Measurements from ENCODE around the gene BCAN. TPM values are rescaled to one million over a fixed set of nuclear protein-coding genes. Genes with fewer than 3 reads are reported as not detected.

Gene BCAN
- total and polyA plus RNA-seq, 2 experiments from 2014 or later, result 2.3 to 5.5 TPM

GRCh38 chr1:156623946-156624813 lies 17.7 kb upstream of the BCAN start:
- H4K20me1 ChIP-seq (replicated peaks; ENCODE audit: insufficient read depth), result no peaks in the 10 kb centered on the region
- H3K4me1 ChIP-seq (ENCODE audit: insufficient read depth), result peaks cover 8% of the 10 kb centered on the region; the same call in 1 of the 2 replicates
- Mint-ChIP-seq H3K9me3 (no peaks in the 10 kb centered on the region; the same call in 2 of the 3 replicates), H3K4me1 (peaks cover 9% of the 10 kb centered on the region), H3K36me3 (ENCODE audit: low read depth) (no peaks in the 10 kb centered on the region), H3K27me3 (ENCODE audit: insufficient read depth, low read depth, poor library complexity) (peaks cover 57% of the 10 kb centered on the region), H3K4me3 (peak overlapping the region; percentile 74), H3K27ac (no peak overlapping the region)
- H3K36me3 ChIP-seq (ENCODE audit: insufficient read depth), result no peaks in the 10 kb centered on the region; the same call in 1 of the 2 replicates
- peaks cover 80% of the 10 kb centered on the region for H3K27me3 ChIP-seq (ENCODE audit: insufficient read depth)
- DNase-seq (ENCODE audit: low spot score), result peak; percentile 90
- peaks cover 13% of the 10 kb centered on the region; the same call in 1 of the 2 replicates for H3F3A ChIP-seq (replicated peaks; ENCODE audit: low read depth)
- H3K9me2 ChIP-seq (ENCODE audit: insufficient read depth), result no peaks in the 10 kb centered on the region
- no peak overlapping the region for H3K27ac ChIP-seq (ENCODE audit: low read depth)
- peak overlapping the region; percentile 95 for H2AFZ ChIP-seq
- peak; percentile 82 for ATAC-seq
- no peak for TF ChIP-seq EZH2phosphoT487 (IDR thresholded peaks at IDR 0.05; ENCODE audit: unreplicated experiment)
- TF ChIP-seq STAT1 (IDR thresholded peaks at IDR 0.05; ENCODE audit: unreplicated experiment), result no peak
- TF ChIP-seq CREB1 (CRISPR knock-in tag; IDR thresholded peaks at IDR 0.05; ENCODE audit: low read depth), result peak; percentile 86
- TF ChIP-seq, protein P1, sequence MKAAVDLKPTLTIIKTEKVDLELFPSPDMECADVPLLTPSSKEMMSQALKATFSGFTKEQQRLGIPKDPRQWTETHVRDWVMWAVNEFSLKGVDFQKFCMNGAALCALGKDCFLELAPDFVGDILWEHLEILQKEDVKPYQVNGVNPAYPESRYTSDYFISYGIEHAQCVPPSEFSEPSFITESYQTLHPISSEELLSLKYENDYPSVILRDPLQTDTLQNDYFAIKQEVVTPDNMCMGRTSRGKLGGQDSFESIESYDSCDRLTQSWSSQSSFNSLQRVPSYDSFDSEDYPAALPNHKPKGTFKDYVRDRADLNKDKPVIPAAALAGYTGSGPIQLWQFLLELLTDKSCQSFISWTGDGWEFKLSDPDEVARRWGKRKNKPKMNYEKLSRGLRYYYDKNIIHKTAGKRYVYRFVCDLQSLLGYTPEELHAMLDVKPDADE (IDR thresholded peaks at IDR 0.05), result no peak
- no peak for TF ChIP-seq NANOG (IDR thresholded peaks at IDR 0.05; ENCODE audit: borderline replicate concordance)
- no peak for TF ChIP-seq POLR2AphosphoS5 (IDR thresholded peaks at IDR 0.05; ENCODE audit: low read depth)
- peak; percentile 44 to 53 for TF ChIP-seq CTCF (conservative IDR thresholded peaks at IDR 0.05; ENCODE audit: low read depth in 2 of 2)
- no peak for TF ChIP-seq ZNF114 (CRISPR knock-in tag; IDR thresholded peaks at IDR 0.05)
- TF ChIP-seq, protein P2, sequence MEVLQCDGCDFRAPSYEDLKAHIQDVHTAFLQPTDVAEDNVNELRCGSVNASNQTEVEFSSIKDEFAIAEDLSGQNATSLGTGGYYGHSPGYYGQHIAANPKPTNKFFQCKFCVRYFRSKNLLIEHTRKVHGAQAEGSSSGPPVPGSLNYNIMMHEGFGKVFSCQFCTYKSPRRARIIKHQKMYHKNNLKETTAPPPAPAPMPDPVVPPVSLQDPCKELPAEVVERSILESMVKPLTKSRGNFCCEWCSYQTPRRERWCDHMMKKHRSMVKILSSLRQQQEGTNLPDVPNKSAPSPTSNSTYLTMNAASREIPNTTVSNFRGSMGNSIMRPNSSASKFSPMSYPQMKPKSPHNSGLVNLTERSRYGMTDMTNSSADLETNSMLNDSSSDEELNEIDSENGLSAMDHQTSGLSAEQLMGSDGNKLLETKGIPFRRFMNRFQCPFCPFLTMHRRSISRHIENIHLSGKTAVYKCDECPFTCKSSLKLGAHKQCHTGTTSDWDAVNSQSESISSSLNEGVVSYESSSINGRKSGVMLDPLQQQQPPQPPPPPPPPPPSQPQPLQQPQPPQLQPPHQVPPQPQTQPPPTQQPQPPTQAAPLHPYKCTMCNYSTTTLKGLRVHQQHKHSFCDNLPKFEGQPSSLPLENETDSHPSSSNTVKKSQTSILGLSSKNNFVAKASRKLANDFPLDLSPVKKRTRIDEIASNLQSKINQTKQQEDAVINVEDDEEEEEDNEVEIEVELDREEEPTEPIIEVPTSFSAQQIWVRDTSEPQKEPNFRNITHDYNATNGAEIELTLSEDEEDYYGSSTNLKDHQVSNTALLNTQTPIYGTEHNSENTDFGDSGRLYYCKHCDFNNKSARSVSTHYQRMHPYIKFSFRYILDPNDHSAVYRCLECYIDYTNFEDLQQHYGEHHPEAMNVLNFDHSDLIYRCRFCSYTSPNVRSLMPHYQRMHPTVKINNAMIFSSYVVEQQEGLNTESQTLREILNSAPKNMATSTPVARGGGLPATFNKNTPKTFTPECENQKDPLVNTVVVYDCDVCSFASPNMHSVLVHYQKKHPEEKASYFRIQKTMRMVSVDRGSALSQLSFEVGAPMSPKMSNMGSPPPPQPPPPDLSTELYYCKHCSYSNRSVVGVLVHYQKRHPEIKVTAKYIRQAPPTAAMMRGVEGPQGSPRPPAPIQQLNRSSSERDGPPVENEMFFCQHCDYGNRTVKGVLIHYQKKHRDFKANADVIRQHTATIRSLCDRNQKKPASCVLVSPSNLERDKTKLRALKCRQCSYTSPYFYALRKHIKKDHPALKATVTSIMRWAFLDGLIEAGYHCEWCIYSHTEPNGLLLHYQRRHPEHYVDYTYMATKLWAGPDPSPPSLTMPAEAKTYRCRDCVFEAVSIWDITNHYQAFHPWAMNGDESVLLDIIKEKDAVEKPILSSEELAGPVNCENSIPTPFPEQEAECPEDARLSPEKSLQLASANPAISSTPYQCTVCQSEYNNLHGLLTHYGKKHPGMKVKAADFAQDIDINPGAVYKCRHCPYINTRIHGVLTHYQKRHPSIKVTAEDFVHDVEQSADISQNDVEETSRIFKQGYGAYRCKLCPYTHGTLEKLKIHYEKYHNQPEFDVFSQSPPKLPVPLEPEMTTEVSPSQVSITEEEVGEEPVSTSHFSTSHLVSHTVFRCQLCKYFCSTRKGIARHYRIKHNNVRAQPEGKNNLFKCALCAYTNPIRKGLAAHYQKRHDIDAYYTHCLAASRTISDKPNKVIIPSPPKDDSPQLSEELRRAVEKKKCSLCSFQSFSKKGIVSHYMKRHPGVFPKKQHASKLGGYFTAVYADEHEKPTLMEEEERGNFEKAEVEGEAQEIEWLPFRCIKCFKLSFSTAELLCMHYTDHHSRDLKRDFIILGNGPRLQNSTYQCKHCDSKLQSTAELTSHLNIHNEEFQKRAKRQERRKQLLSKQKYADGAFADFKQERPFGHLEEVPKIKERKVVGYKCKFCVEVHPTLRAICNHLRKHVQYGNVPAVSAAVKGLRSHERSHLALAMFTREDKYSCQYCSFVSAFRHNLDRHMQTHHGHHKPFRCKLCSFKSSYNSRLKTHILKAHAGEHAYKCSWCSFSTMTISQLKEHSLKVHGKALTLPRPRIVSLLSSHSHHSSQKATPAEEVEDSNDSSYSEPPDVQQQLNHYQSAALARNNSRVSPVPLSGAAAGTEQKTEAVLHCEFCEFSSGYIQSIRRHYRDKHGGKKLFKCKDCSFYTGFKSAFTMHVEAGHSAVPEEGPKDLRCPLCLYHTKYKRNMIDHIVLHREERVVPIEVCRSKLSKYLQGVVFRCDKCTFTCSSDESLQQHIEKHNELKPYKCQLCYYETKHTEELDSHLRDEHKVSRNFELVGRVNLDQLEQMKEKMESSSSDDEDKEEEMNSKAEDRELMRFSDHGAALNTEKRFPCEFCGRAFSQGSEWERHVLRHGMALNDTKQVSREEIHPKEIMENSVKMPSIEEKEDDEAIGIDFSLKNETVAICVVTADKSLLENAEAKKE (CRISPR knock-in tag; IDR thresholded peaks at IDR 0.05), result no peak
- TF ChIP-seq JUNB (IDR thresholded peaks at IDR 0.05; ENCODE audit: unreplicated experiment), result no peak
- TF ChIP-seq EZH2 (IDR thresholded peaks at IDR 0.05; ENCODE audit: low read depth, unreplicated experiment), result peak; percentile 93
- no peak for TF ChIP-seq REST (IDR thresholded peaks at IDR 0.05; ENCODE audit: unreplicated experiment)
- no peak for TF ChIP-seq ZNF331 (CRISPR knock-in tag; IDR thresholded peaks at IDR 0.05; ENCODE audit: low read depth)
- H3K79me2 ChIP-seq (replicated peaks; ENCODE audit: insufficient read depth), result no peaks in the 10 kb centered on the region
- H3K4me3 ChIP-seq, result peak overlapping the region; percentile 78
- peak overlapping the region; percentile 95 for H3K4me2 ChIP-seq

Data from GM23338 (cell line).